Dermis microvascular lymphatic vessel endothelial cell (primary cell): ENCODE data around the gene PHF23. TPM values are rescaled to one million over a fixed set of nuclear protein-coding genes. Genes with fewer than 3 reads are reported as not detected.
A peak's percentile ranks its signal among the peaks of the same experiment; 100 is the strongest.
"Not testable (repeated sequence)": the region's sequence is repeated elsewhere in the genome, so short reads cannot be mapped to it uniquely, and the experiment has no call there.

Experiments
- DNase-seq, 2 donors: peaks; one replicate each; pipeline versions ENCODE4 v3.0.0 to v3.0.0-alpha.2; 2010; ENCODE audit warnings: low read depth in 2 of 2
- total RNA-seq: library from RNA; depleted of rRNA; stranded (reverse); fragments of >200 nt; gene quantifications from 2 replicates; pipeline ENCODE4 v1.2.1, GENCODE V29; 2014

Gene PHF23
- total RNA-seq, 1 donor from 2014 or later: 29.7 TPM

- DNase-seq: no peak
Observed at GRCh38 chr17:7258731-7259554, 19.7 kb upstream of the PHF23 start.

- DNase-seq: no peak
Observed at GRCh38 chr17:7256766-7257456, 17.7 kb upstream of the PHF23 start.

- no peak for DNase-seq
Observed at GRCh38 chr17:7254511-7254910, 15.3 kb upstream of the PHF23 start.

- no peak for DNase-seq
Observed at GRCh38 chr17:7253082-7253481, 13.8 kb upstream of the PHF23 start.

GRCh38 chr17:7252176-7253043 lies 13.2 kb upstream of the PHF23 start, which contains the start of gene ELP5:
Gene ELP5 (plus strand): TSS chr17:7252215. CDS start chr17:7252551, 336 bp downstream.
- peak; percentile 91 to 95 for DNase-seq

- DNase-seq: peak; percentile 100
Observed at GRCh38 chr17:7251661-7252175, 12.5 kb upstream of the PHF23 start, which contains the start of gene CTDNEP1. Gene CTDNEP1 (minus strand): TSS chr17:7251734. CDS start chr17:7251296, 438 bp downstream.

- DNase-seq: peak in 1 of 2 donors; percentile 74
Observed at GRCh38 chr17:7250695-7251627, 11.7 kb upstream of the PHF23 start.

GRCh38 chr17:7249830-7250229 lies 10.6 kb upstream of the PHF23 start:
- DNase-seq: no peak

- DNase-seq: no peak
Observed at GRCh38 chr17:7249214-7249613, 10.0 kb upstream of the PHF23 start.

GRCh38 chr17:7248796-7249195 lies 9.5 kb upstream of the PHF23 start:
- no peak for DNase-seq

- DNase-seq: no peak
Observed at GRCh38 chr17:7246779-7247178, 7.5 kb upstream of the PHF23 start.

GRCh38 chr17:7243838-7244237 lies 4.6 kb upstream of the PHF23 start:
- not testable (repeated sequence) for DNase-seq

- DNase-seq: no peak
Observed at GRCh38 chr17:7243453-7243729, 4.1 kb upstream of the PHF23 start.

GRCh38 chr17:7242717-7243452 lies 3.6 kb upstream of the PHF23 start:
- peak; percentile 94 to 98 for DNase-seq

- peak; percentile 82 to 95 for DNase-seq
Observed at GRCh38 chr17:7241783-7242716, 2.8 kb upstream of the PHF23 start, which contains the start of gene GABARAP. Gene GABARAP (minus strand): TSS chr17:7242449. CDS start chr17:7242330, 119 bp downstream.

GRCh38 chr17:7241090-7241733 lies 2.0 kb upstream of the PHF23 start:
- no peak for DNase-seq

- DNase-seq: no peak
Observed at GRCh38 chr17:7240375-7240774, 1.1 kb upstream of the PHF23 start.
